ENCODE data around the gene B4GALT1.

B4GALT1 gene

GRCh38 chr9:33129251-33129885 is 37.8 kb downstream of the B4GALT1 start:
- H3K36me3 ChIP-seq: peaks cover 61 to 94% (median 70%) of the 10 kb centered on the region in 11 experiments
- peaks cover 0 to 91% (median 6%) of the 10 kb centered on the region in 11 experiments; a peak in 12 of 22 replicates for H4K20me1 ChIP-seq
- H3K4me1 ChIP-seq: peaks cover 76 to 100% (median 87%) of the 10 kb centered on the region in 10 experiments
- peak overlapping the region in 9 of 11 experiments; percentile 7 to 38 (median 23); a peak in 7 of 22 replicates for H3K9ac ChIP-seq
- TF ChIP-seq Cebpa-rat (IDR thresholded peaks at IDR 0.05): no peak
- H3K9me3 ChIP-seq (replicated peaks in 1 of 11): no peaks in the 10 kb centered on the region
- H3K27me3 ChIP-seq: no peaks in the 10 kb centered on the region
- peak overlapping the region; percentile 45 to 85 (median 74) for H3K4me2 ChIP-seq
- no peak overlapping the region for H3K4me3 ChIP-seq
- H3K27ac ChIP-seq: peak overlapping the region in 10 of 11 experiments; percentile 39 to 78 (median 60); a peak in 19 of 22 replicates

- peaks cover 76 to 100% (median 87%) of the 10 kb centered on the region in 10 experiments for H3K4me1 ChIP-seq
Measured at GRCh38 chr9:33128570-33128969, 38.6 kb downstream of the B4GALT1 start.

GRCh38 chr9:33127881-33128280 is 39.3 kb downstream of the B4GALT1 start:
- H3K9ac ChIP-seq: no peak overlapping the region
- peaks cover 0 to 90% (median 13%) of the 10 kb centered on the region in 11 experiments; a peak in 12 of 22 replicates for H4K20me1 ChIP-seq
- H3K4me2 ChIP-seq: peak overlapping the region in 2 of 11 experiments; percentile 25 to 86; a peak in 2 of 22 replicates
- H3K4me3 ChIP-seq: no peak overlapping the region
- TF ChIP-seq Cebpa-rat (IDR thresholded peaks at IDR 0.05): no peak
- H3K27me3 ChIP-seq: no peaks in the 10 kb centered on the region
- no peaks in the 10 kb centered on the region for H3K9me3 ChIP-seq (replicated peaks in 1 of 11)
- H3K36me3 ChIP-seq: peaks cover 48 to 94% (median 66%) of the 10 kb centered on the region in 11 experiments
- peaks cover 75 to 97% (median 88%) of the 10 kb centered on the region in 10 experiments for H3K4me1 ChIP-seq
- peak overlapping the region in 8 of 11 experiments; percentile 0 to 78 (median 29); a peak in 4 of 22 replicates for H3K27ac ChIP-seq

More at GRCh38 chr9:33128570-33128969, 38.6 kb downstream of the B4GALT1 start:
- Histone ChIP-seq H3K9me3 (replicated peaks in 1 of 11) (no peaks in the 10 kb centered on the region), H3K36me3 (peaks cover 53 to 94% (median 67%) of the 10 kb centered on the region in 11 experiments), H4K20me1 (peaks cover 0 to 91% (median 9%) of the 10 kb centered on the region in 11 experiments; a peak in 12 of 22 replicates), H3K27me3 (no peaks in the 10 kb centered on the region), H3K4me3 (no peak overlapping the region), H3K9ac (no peak overlapping the region), H3K27ac (peak overlapping the region in 5 of 11 experiments; percentile 11 to 78 (median 61); a peak in 4 of 22 replicates), H3K4me2 (peak overlapping the region in 3 of 11 experiments; percentile 19 to 78 (median 45); a peak in 2 of 22 replicates)
- no peak for TF ChIP-seq Cebpa-rat (IDR thresholded peaks at IDR 0.05)

- peaks cover 78 to 97% (median 85%) of the 10 kb centered on the region in 10 experiments for H3K4me1 ChIP-seq
- no peaks in the 10 kb centered on the region for H3K9me3 ChIP-seq (replicated peaks in 1 of 11)
- peak overlapping the region; percentile 41 to 78 (median 72); a peak in 21 of 22 replicates for H3K27ac ChIP-seq
- H3K4me3 ChIP-seq: peak overlapping the region in 2 of 10 experiments; percentile 14 to 23; a peak in 3 of 20 replicates
- H3K27me3 ChIP-seq: no peaks in the 10 kb centered on the region
- H3K9ac ChIP-seq: peak overlapping the region; percentile 11 to 66 (median 42); a peak in 17 of 22 replicates
- peak in 1 of 11 experiments; percentile 52; a peak in 2 of 22 replicates for TF ChIP-seq Cebpa-rat (IDR thresholded peaks at IDR 0.05)
- peaks cover 43 to 94% (median 63%) of the 10 kb centered on the region in 11 experiments for H3K36me3 ChIP-seq
- peaks cover 0 to 91% (median 13%) of the 10 kb centered on the region in 11 experiments; a peak in 13 of 22 replicates for H4K20me1 ChIP-seq
- H3K4me2 ChIP-seq: peak overlapping the region; percentile 79 to 96 (median 84)
Measured at GRCh38 chr9:33125871-33126823, 41.0 kb downstream of the B4GALT1 start.

- H3K4me2 ChIP-seq: peak overlapping the region; percentile 79 to 96 (median 84)
- TF ChIP-seq Cebpa-rat (IDR thresholded peaks at IDR 0.05): no peak
- H3K9me3 ChIP-seq (replicated peaks in 1 of 11): no peaks in the 10 kb centered on the region
- no peaks in the 10 kb centered on the region for H3K27me3 ChIP-seq
- peaks cover 73 to 95% (median 84%) of the 10 kb centered on the region in 10 experiments for H3K4me1 ChIP-seq
- peak overlapping the region in 10 of 11 experiments; percentile 53 to 78 (median 72); a peak in 20 of 22 replicates for H3K27ac ChIP-seq
- peaks cover 0 to 91% (median 13%) of the 10 kb centered on the region in 11 experiments; a peak in 14 of 22 replicates for H4K20me1 ChIP-seq
- H3K36me3 ChIP-seq: peaks cover 43 to 94% (median 66%) of the 10 kb centered on the region in 11 experiments
- H3K9ac ChIP-seq: peak overlapping the region in 8 of 11 experiments; percentile 8 to 66 (median 38); a peak in 12 of 22 replicates
- peak overlapping the region in 2 of 10 experiments; percentile 14 to 23; a peak in 3 of 20 replicates for H3K4me3 ChIP-seq
Measured at GRCh38 chr9:33125461-33125860, 41.7 kb downstream of the B4GALT1 start.

- peak overlapping the region; percentile 79 to 96 (median 84) for H3K4me2 ChIP-seq
- peak overlapping the region in 9 of 11 experiments; percentile 8 to 66 (median 23); a peak in 13 of 22 replicates for H3K9ac ChIP-seq
- H3K27me3 ChIP-seq: no peaks in the 10 kb centered on the region
- no peak for TF ChIP-seq Cebpa-rat (IDR thresholded peaks at IDR 0.05)
- peak overlapping the region in 10 of 11 experiments; percentile 53 to 78 (median 72); a peak in 20 of 22 replicates for H3K27ac ChIP-seq
- peaks cover 0 to 91% (median 13%) of the 10 kb centered on the region in 11 experiments; a peak in 14 of 22 replicates for H4K20me1 ChIP-seq
- peaks cover 49 to 94% (median 72%) of the 10 kb centered on the region in 11 experiments for H3K36me3 ChIP-seq
- peak overlapping the region in 1 of 10 experiments; percentile 5; a peak in 1 of 20 replicates for H3K4me3 ChIP-seq
- no peaks in the 10 kb centered on the region for H3K9me3 ChIP-seq (replicated peaks in 1 of 11)
- peaks cover 68 to 89% (median 79%) of the 10 kb centered on the region in 10 experiments for H3K4me1 ChIP-seq
Measured at GRCh38 chr9:33124751-33125381, 42.3 kb downstream of the B4GALT1 start.

- Histone ChIP-seq H3K9me3 (replicated peaks in 1 of 11) (no peaks in the 10 kb centered on the region), H3K27me3 (no peaks in the 10 kb centered on the region), H3K9ac (peak overlapping the region in 5 of 11 experiments; percentile 11 to 66 (median 53); a peak in 3 of 22 replicates), H3K4me2 (peak overlapping the region; percentile 9 to 96 (median 84); a peak in 20 of 22 replicates), H3K4me3 (no peak overlapping the region), H3K36me3 (peaks cover 52 to 94% (median 73%) of the 10 kb centered on the region in 11 experiments), H3K4me1 (peaks cover 59 to 88% (median 76%) of the 10 kb centered on the region in 10 experiments), H3K27ac (peak overlapping the region in 7 of 11 experiments; percentile 53 to 78 (median 73); a peak in 11 of 22 replicates), H4K20me1 (peaks cover 0 to 85% (median 10%) of the 10 kb centered on the region in 11 experiments; a peak in 14 of 22 replicates)
- no peak for TF ChIP-seq Cebpa-rat (IDR thresholded peaks at IDR 0.05)
Measured at GRCh38 chr9:33124046-33124445, 43.1 kb downstream of the B4GALT1 start.
